Omental fat pad (tissue), 4 donors: ENCODE results near the gene GNG12. TPM values are rescaled to one million over a fixed set of nuclear protein-coding genes. Genes with fewer than 3 reads are reported as not detected.
A peak's percentile ranks its signal among the peaks of the same experiment; 100 is the strongest.

Source experiments
- ATAC-seq: fragments of 150-250 bp; one replicate; pipeline ENCODE4 v1.9.1; 2016; ENCODE audit warnings: mild to moderate bottlenecking, moderate library complexity; ENCODE audit not compliant: low FRiP score
- DNase-seq: peaks from one replicate; pipeline ENCODE4 v3.0.0-alpha.2; 2019; ENCODE audit warnings: low spot score
- total RNA-seq, 4 donors: library from RNA; depleted of rRNA; stranded (reverse); fragments of >200 nt; gene quantifications; one replicate each; pipeline ENCODE4 v1.1.0, GENCODE V29; 2016
- TF ChIP-seq, protein P1 (sequence below), 3 donors: fragments of 450-650 bp; IDR thresholded peaks; one replicate each; pipeline ENCODE4 v1.5.1; 2016 to 2017; ENCODE audit warnings: antibody characterized with exemption in 3 of 3, mild to moderate bottlenecking in 3 of 3, moderate library complexity in 2 of 3

GNG12 gene
- total RNA-seq, 4 donors from 2014 or later: 77.0 to 117 (median 94.5) TPM

DNA sequence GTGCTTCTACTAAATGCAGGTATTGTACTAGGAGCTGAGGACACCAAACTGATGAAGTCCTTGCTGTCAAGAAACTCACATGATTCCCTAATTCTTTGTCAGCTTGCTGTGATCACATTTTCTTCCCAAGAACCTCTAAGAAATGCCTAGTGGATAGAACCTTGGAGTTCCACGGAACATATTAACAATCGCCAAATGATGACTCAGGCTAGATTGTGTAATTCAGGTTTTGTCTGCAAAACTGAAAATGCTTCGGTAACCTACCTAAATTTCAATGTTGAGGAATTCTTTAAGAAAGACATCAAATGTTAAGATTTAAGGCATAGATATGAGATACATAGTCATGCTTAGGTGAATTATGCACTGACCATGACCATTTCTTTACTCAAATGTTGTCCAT is 150.0 kb downstream of the GNG12 start:
- TF ChIP-seq, protein P1, sequence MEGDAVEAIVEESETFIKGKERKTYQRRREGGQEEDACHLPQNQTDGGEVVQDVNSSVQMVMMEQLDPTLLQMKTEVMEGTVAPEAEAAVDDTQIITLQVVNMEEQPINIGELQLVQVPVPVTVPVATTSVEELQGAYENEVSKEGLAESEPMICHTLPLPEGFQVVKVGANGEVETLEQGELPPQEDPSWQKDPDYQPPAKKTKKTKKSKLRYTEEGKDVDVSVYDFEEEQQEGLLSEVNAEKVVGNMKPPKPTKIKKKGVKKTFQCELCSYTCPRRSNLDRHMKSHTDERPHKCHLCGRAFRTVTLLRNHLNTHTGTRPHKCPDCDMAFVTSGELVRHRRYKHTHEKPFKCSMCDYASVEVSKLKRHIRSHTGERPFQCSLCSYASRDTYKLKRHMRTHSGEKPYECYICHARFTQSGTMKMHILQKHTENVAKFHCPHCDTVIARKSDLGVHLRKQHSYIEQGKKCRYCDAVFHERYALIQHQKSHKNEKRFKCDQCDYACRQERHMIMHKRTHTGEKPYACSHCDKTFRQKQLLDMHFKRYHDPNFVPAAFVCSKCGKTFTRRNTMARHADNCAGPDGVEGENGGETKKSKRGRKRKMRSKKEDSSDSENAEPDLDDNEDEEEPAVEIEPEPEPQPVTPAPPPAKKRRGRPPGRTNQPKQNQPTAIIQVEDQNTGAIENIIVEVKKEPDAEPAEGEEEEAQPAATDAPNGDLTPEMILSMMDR (IDR thresholded peaks at IDR 0.05): no peak
- DNase-seq: no peak
- ATAC-seq: no peak

DNA sequence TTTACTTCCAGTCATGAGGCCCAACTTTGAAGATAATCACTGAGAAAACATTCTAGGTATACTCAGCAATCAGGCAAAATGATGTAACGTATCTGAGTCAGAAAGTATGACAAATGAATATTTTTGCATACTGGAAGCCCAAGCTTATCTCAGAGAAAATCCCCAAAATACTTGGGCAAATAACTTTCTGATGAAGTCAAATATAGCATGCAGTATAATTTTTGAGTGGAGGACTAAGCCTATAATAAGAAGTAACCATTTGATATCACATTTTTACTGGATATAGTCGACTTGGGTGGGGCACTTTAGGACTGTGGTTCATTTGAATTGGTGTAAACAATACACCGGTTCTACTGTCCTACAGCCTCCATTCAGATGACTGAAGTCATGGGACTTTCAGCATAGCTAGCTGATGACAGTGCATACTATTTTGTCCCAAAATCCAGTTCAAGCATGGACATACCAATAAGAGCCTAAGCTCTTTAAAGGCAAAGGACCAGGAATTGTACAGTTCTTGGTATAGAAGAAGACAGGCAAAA is 150.5 kb downstream of the GNG12 start:
- ATAC-seq: peak; percentile 7
- no peak for DNase-seq
- TF ChIP-seq, protein P1 (IDR thresholded peaks at IDR 0.05): no peak

GRCh38 chr1:67680486-67680885 is 152.8 kb downstream of the GNG12 start:
- TF ChIP-seq, protein P1 (IDR thresholded peaks at IDR 0.05): no peak
- ATAC-seq (no peak), DNase-seq (no peak)

GRCh38 chr1:67679691-67680090 is 153.6 kb downstream of the GNG12 start:
- TF ChIP-seq, protein P1 (IDR thresholded peaks at IDR 0.05): no peak
- no peak for DNase-seq
- no peak for ATAC-seq

GRCh38 chr1:67677930-67678329 is 155.3 kb downstream of the GNG12 start:
- ATAC-seq (no peak), DNase-seq (no peak)
- TF ChIP-seq, protein P1 (IDR thresholded peaks at IDR 0.05): no peak

DNA sequence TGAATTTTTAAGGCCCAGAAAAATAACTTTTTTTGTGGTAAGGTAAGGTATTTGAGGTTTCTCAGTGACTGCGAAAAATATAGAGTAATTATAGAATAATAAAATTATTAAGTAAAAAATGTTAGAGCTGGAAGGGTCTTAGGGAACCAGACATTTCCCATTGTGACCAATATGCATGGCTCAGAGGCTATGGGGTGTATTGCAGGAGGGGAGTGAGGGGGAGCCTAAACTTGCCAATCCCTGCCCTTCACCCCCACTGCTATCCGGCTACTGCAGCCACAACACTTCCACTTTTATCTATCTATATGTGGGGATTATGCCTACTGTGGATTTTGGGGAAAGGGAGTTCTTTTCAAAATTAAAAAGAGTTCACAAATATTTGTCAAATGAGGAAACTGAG is 155.9 kb downstream of the GNG12 start:
- TF ChIP-seq, protein P1 (IDR thresholded peaks at IDR 0.05): no peak
- no peak for ATAC-seq
- DNase-seq: no peak

DNA sequence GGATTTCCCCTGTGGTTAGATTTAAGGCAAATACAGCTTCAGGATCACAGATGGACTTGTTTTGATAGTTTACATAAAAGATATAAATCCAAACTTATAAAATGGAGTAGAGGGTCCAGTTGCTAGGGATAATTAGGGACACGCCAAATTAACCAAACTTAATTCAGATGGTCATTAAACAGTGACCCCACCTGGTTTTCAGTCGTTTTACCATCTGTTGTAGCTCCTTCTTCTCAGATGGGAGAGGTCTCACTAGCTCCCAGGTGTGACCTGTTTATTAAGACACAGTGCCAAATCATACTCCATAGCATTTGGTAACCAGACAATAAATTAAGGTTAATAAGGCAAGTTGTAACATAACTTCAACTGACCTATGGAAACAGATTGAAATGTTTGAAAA is 156.3 kb downstream of the GNG12 start:
- no peak for ATAC-seq
- DNase-seq: no peak
- TF ChIP-seq, protein P1 (IDR thresholded peaks at IDR 0.05): no peak
